Naive B cell (primary cell): Measurements from ENCODE around the gene NPTN. TPM values are rescaled to one million over a fixed set of nuclear protein-coding genes. Genes with fewer than 3 reads are reported as not detected.
A peak's percentile ranks its signal among the peaks of the same experiment; 100 is the strongest.

Experiments
- ATAC-seq, 2 donors: fragments of 150-1000 bp; cut with Tn5 transposase; 2 replicates each; pipeline ENCODE4 v1.10.0; 2021; ENCODE audit warnings: low read depth in 2 of 2, mild to moderate bottlenecking in 2 of 2, moderate library complexity in 2 of 2
- DNase-seq: peaks from one replicate; pipeline ENCODE4 v3.0.0; 2022
- H3K27ac Mint-ChIP-seq, 6 donors: one replicate each; pipeline ENCODE4 v1.8.0; 2020 to 2022; ENCODE audit warnings: mild to moderate bottlenecking in 6 of 6, mixed read lengths in 6 of 6, moderate library complexity in 5 of 6, inconsistent platforms in 2 of 6
- H3K27me3 Mint-ChIP-seq, 3 donors: one replicate each; pipeline ENCODE4 v1.8.0; 2021 to 2022; ENCODE audit warnings: mixed read lengths in 3 of 3, mild to moderate bottlenecking in 1 of 3
- H3K36me3 Mint-ChIP-seq, 2 donors: one replicate each; pipeline ENCODE4 v1.8.0; 2020 to 2022; ENCODE audit warnings: mixed read lengths in 2 of 2, inconsistent platforms in 1 of 2, mild to moderate bottlenecking in 1 of 2
- H3K4me1 Mint-ChIP-seq, 3 donors: one replicate each; pipeline ENCODE4 v1.8.0; 2020 to 2022; ENCODE audit warnings: mixed read lengths in 3 of 3, inconsistent platforms in 1 of 3, mild to moderate bottlenecking in 1 of 3, moderate library complexity in 1 of 3
- H3K4me3 Mint-ChIP-seq, 8 donors: one replicate each; pipeline ENCODE4 v1.8.0; 2020 to 2022; ENCODE audit warnings: mild to moderate bottlenecking in 8 of 8, mixed read lengths in 8 of 8, moderate library complexity in 8 of 8, inconsistent platforms in 2 of 8
- H3K9me3 Mint-ChIP-seq, 7 donors: one replicate each; pipeline ENCODE4 v1.8.0; 2020 to 2022; ENCODE audit warnings: mixed read lengths in 7 of 7, mild to moderate bottlenecking in 5 of 7, inconsistent platforms in 2 of 7, moderate library complexity in 1 of 7
- polyA plus RNA-seq, 6 donors: library from polyadenylated mRNA; unstranded; fragments of 300-500 nt; fragmentation: Illumina TruSeq; gene quantifications; one replicate each; pipeline ENCODE4 v1.2.3, GENCODE V29; 2021; ENCODE audit warnings: low read depth in 6 of 6

The NPTN gene
- polyA plus RNA-seq, result 10 to 100 TPM; 20.4 to 40.5 (median 28.3) TPM

GRCh38 chr15:73633111-73633990 is at the start of gene NPTN:
TSS of gene NPTN (minus strand) at chr15:73633389. CDS start at chr15:73633215, 174 bp downstream.
- Mint-ChIP-seq H3K4me3 (peak within 1 kb of the TSS; percentile 77 to 97 (median 92)), H3K9me3 (peaks cover 5 to 16% (median 13%) of the 10 kb centered on the region in 7 donors), H3K4me1 (peaks cover 36 to 54% (median 51%) of the 10 kb centered on the region in 3 donors), H3K27ac (peak within 1 kb of the TSS; percentile 29 to 95 (median 86)), H3K36me3 (no peaks in the 10 kb centered on the region), H3K27me3 (peaks cover 0 to 10% (median 0%) of the 10 kb centered on the region in 3 donors)
- DNase-seq (peak; percentile 97), ATAC-seq (peak; percentile 89 to 90)

GRCh38 chr15:73682600-73683090 is 49.5 kb upstream of the NPTN start:
- DNase-seq, result no peak
- Mint-ChIP-seq H3K4me1 (peaks cover 8 to 13% (median 9%) of the 10 kb centered on the region in 3 donors), H3K4me3 (peak overlapping the region in 3 of 8 donors; percentile 14 to 68 (median 53)), H3K27ac (no peak overlapping the region), H3K9me3 (no peaks in the 10 kb centered on the region), H3K36me3 (no peaks in the 10 kb centered on the region), H3K27me3 (peaks cover 53 to 66% (median 62%) of the 10 kb centered on the region in 3 donors)
- no peak for ATAC-seq

GRCh38 chr15:73681856-73682599 is 48.8 kb upstream of the NPTN start:
- ATAC-seq (no peak), DNase-seq (no peak)
- Mint-ChIP-seq H3K4me3 (peak overlapping the region in 1 of 8 donors; percentile 23), H3K27me3 (peaks cover 49 to 64% (median 60%) of the 10 kb centered on the region in 3 donors), H3K36me3 (no peaks in the 10 kb centered on the region), H3K4me1 (peaks cover 8 to 13% (median 9%) of the 10 kb centered on the region in 3 donors), H3K9me3 (no peaks in the 10 kb centered on the region), H3K27ac (no peak overlapping the region)

GRCh38 chr15:73681063-73681462 is 47.9 kb upstream of the NPTN start:
- Mint-ChIP-seq H3K4me3 (no peak overlapping the region), H3K27ac (no peak overlapping the region), H3K4me1 (peaks cover 8 to 13% (median 9%) of the 10 kb centered on the region in 3 donors), H3K27me3 (peaks cover 40 to 54% (median 50%) of the 10 kb centered on the region in 3 donors), H3K9me3 (no peaks in the 10 kb centered on the region), H3K36me3 (no peaks in the 10 kb centered on the region)
- ATAC-seq, result no peak
- no peak for DNase-seq

DNA sequence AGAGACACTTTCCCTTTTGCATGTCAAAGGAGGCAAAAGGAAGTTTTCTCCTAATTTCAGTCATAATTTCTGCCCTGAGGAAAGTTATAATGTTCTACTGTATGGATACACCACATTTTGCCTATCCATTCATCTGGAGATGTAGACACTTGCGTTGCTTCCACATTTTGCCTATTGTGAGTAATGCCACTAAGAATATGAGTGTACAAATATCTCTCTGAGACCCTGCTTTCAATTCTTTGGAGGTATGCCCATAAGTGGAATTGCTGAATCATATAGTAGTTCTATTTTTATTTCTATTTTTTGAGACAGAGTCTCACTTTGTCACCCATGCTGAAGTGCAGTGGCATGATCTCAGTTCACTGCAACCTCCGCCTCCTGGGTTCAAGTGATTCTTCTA is 47.4 kb upstream of the NPTN start:
- Mint-ChIP-seq H3K27me3 (peaks cover 35 to 49% (median 45%) of the 10 kb centered on the region in 3 donors), H3K36me3 (no peaks in the 10 kb centered on the region), H3K4me3 (no peak overlapping the region), H3K9me3 (no peaks in the 10 kb centered on the region), H3K27ac (no peak overlapping the region), H3K4me1 (peaks cover 8 to 13% (median 9%) of the 10 kb centered on the region in 3 donors)
- ATAC-seq (no peak), DNase-seq (no peak)

DNA sequence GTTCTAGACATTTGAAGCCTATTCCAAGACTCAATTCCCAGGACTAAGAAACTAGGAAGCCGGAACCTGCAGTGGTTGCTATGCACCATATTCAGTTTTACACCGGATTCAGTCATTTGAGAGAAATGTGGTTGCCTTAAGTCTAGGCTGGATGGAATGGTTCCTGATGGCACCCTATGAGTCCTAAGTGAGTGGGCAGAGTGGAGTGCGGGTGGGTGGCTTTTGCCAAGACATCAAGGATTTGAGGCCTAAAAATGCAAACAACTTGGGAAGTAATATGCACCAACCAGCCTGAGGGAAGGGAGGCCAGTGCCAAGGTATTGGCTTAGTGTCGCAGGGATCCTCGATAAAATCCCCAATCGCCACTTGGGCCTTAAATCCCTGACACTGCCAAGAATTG is 46.8 kb upstream of the NPTN start:
- no peak overlapping the region for H3K27ac Mint-ChIP-seq
- H3K27me3 Mint-ChIP-seq, result peaks cover 29 to 43% (median 39%) of the 10 kb centered on the region in 3 donors
- no peak for DNase-seq
- ATAC-seq, result no peak
- no peaks in the 10 kb centered on the region for H3K36me3 Mint-ChIP-seq
- H3K4me3 Mint-ChIP-seq, result no peak overlapping the region
- H3K9me3 Mint-ChIP-seq, result no peaks in the 10 kb centered on the region
- peaks cover 2 to 10% (median 7%) of the 10 kb centered on the region in 3 donors for H3K4me1 Mint-ChIP-seq

GRCh38 chr15:73679180-73679579 is 46.0 kb upstream of the NPTN start:
- no peaks in the 10 kb centered on the region for H3K9me3 Mint-ChIP-seq
- ATAC-seq, result no peak
- no peak overlapping the region for H3K4me3 Mint-ChIP-seq
- no peak for DNase-seq
- no peaks in the 10 kb centered on the region for H3K36me3 Mint-ChIP-seq
- H3K4me1 Mint-ChIP-seq, result peaks cover 0 to 7% (median 7%) of the 10 kb centered on the region in 3 donors
- H3K27me3 Mint-ChIP-seq, result peaks cover 34 to 39% (median 36%) of the 10 kb centered on the region in 3 donors
- no peak overlapping the region for H3K27ac Mint-ChIP-seq

DNA sequence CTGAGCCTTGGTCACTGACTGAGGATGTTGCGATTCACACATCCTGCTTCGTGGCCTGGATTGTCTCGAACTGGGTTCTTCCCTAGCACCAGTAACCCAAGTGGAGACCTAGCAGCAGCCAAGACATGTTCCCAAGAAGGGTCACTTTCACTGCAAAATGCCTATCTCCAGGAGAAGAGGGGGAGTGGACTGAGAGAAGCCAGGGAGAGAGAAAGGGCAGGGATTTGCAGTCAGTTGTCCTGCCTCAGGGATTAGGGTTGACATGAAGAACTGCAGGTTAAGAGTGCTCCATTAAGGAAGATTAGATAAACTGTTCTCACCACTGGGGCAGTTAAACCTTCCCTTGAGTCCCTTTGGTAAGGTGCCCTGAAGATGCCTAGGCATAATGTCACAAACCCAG is 45.3 kb upstream of the NPTN start:
- H3K4me1 Mint-ChIP-seq, result peaks cover 0 to 4% (median 4%) of the 10 kb centered on the region in 3 donors
- H3K9me3 Mint-ChIP-seq, result no peaks in the 10 kb centered on the region
- ATAC-seq (no peak), DNase-seq (no peak)
- H3K27me3 Mint-ChIP-seq, result peaks cover 38 to 42% (median 39%) of the 10 kb centered on the region in 3 donors
- no peak overlapping the region for H3K4me3 Mint-ChIP-seq
- H3K36me3 Mint-ChIP-seq, result peaks cover 0 to 4% of the 10 kb centered on the region in 2 donors
- H3K27ac Mint-ChIP-seq, result no peak overlapping the region

GRCh38 chr15:73677733-73678132 is 44.5 kb upstream of the NPTN start:
- no peak for DNase-seq
- H3K4me1 Mint-ChIP-seq, result no peaks in the 10 kb centered on the region

GRCh38 chr15:73677146-73677607 is 44.0 kb upstream of the NPTN start:
- peaks cover 0 to 3% (median 0%) of the 10 kb centered on the region in 7 donors for H3K9me3 Mint-ChIP-seq
- peaks cover 0 to 8% of the 10 kb centered on the region in 2 donors for H3K36me3 Mint-ChIP-seq
- no peak overlapping the region for H3K4me3 Mint-ChIP-seq
- no peak overlapping the region for H3K27ac Mint-ChIP-seq
- ATAC-seq (peak in 1 of 2 donors; percentile 28), DNase-seq (peak; percentile 18)
- H3K4me1 Mint-ChIP-seq, result no peaks in the 10 kb centered on the region
- H3K27me3 Mint-ChIP-seq, result peaks cover 31 to 45% (median 37%) of the 10 kb centered on the region in 3 donors

More at GRCh38 chr15:73677733-73678132, 44.5 kb upstream of the NPTN start:
- H3K27ac Mint-ChIP-seq, result no peak overlapping the region
- H3K9me3 Mint-ChIP-seq, result peaks cover 0 to 3% (median 0%) of the 10 kb centered on the region in 7 donors
- peaks cover 0 to 8% of the 10 kb centered on the region in 2 donors for H3K36me3 Mint-ChIP-seq
- no peak for ATAC-seq
- H3K27me3 Mint-ChIP-seq, result peaks cover 37 to 42% (median 40%) of the 10 kb centered on the region in 3 donors
- H3K4me3 Mint-ChIP-seq, result peak overlapping the region in 1 of 8 donors; percentile 32

DNA sequence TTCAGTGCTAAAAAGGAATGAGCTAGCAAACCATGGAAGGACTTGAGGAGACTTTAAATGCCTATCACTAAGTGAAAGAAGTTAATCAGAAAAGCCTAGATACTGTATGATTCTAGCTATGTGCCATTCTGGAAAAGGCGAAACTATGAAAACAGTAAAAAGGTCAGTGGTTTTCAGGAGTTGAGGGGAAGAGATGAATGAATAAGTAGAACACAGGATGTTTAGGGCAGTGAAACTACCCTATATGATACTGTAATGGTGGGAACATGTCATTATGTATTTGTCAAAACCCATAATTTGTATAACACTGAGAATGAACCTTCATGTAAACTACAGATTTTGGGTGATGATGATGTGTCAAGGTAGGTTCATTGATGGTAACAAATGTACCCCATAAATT is 41.4 kb upstream of the NPTN start:
- Mint-ChIP-seq H3K27me3 (peaks cover 32 to 38% (median 37%) of the 10 kb centered on the region in 3 donors), H3K4me1 (no peaks in the 10 kb centered on the region), H3K9me3 (peaks cover 0 to 7% (median 0%) of the 10 kb centered on the region in 7 donors), H3K36me3 (peaks cover 0 to 8% of the 10 kb centered on the region in 2 donors), H3K4me3 (no peak overlapping the region), H3K27ac (no peak overlapping the region)
- no peak for ATAC-seq
- DNase-seq, result no peak

DNA sequence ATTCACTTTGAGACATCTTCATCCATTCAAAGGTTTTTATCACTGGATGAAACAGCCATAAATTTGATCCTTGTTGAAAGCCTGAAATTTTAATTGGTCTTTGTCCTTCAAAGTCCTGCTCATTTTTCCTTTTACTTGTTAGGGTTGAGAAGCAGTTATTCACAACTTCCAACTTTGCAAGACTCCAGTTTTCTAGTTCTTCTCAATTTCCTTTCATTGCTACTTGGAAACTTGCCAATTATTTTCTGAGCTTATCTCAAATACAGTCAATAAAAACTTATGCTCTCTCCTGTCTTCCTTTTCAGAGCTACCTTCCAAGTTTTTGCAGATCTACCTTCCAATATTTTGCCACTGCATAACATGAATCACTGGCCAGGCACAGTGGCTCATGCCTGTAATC is 27.3 kb upstream of the NPTN start:
- DNase-seq (no peak), ATAC-seq (no peak)
- H3K4me1 Mint-ChIP-seq, result no peaks in the 10 kb centered on the region
- H3K36me3 Mint-ChIP-seq, result peaks cover 0 to 8% of the 10 kb centered on the region in 2 donors
- peaks cover 2 to 22% (median 13%) of the 10 kb centered on the region in 7 donors for H3K9me3 Mint-ChIP-seq
- no peak overlapping the region for H3K4me3 Mint-ChIP-seq
- peaks cover 32 to 56% (median 42%) of the 10 kb centered on the region in 3 donors for H3K27me3 Mint-ChIP-seq
- no peak overlapping the region for H3K27ac Mint-ChIP-seq

DNA sequence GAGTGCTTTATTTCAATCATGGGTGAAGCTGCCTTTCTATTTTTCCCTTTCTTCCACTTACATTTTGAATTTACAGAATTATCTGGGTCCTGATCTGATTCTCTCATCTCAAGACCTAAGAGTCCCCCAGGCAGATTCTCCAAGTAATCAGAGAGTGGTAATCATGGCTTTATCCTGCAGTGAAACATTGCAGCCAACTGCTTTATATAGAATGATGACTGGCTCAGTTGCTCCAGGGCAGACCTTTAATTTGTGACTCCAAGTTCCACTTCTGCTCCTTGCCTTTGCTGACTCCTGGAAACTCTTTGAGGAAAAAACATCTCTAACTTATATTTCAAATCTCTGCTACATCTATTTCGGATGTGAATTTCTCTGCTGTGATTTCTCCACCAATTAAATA is 25.5 kb upstream of the NPTN start:
- DNase-seq (no peak), ATAC-seq (no peak)
- Mint-ChIP-seq H3K27ac (no peak overlapping the region), H3K9me3 (peaks cover 2 to 22% (median 10%) of the 10 kb centered on the region in 7 donors), H3K4me1 (no peaks in the 10 kb centered on the region), H3K27me3 (peaks cover 35 to 58% (median 42%) of the 10 kb centered on the region in 3 donors), H3K4me3 (no peak overlapping the region), H3K36me3 (peaks cover 0 to 8% of the 10 kb centered on the region in 2 donors)
